Heart left ventricle (tissue), 13 donors: ENCODE measurements around the gene BEAN1.

Source experiments
- POLR2A ChIP-seq, 2 donors: fragments of 450-650 bp; IDR thresholded peaks; one replicate each; pipeline ENCODE4 v1.6.1; 2017; ENCODE audit warnings: antibody characterized with exemption in 2 of 2, mild to moderate bottlenecking in 2 of 2, moderate library complexity in 2 of 2
- TF ChIP-seq, protein P1 (sequence below), 12 donors: fragments of 200-600 bp; sonication (generic) in 4 of 12; IDR thresholded peaks; one replicate each; pipeline versions ENCODE4 v1.5.0 to v1.8.0; 2018 to 2022; ENCODE audit warnings: antibody characterized with exemption in 12 of 12, mild to moderate bottlenecking in 5 of 12
- donor health status: ischemic (EF 13 %, LVEDD 7.1; RV severe dilation, severe dysfunction).
- donor health status: DM: no; HTN: yes; CAD: no.
- donor health status: DM: no; HTN: no; CAD: no.
- donor health status: ischemic (EF 25% LVEDD 6.9; RV normal size, moderate dysfunction).
- donor health status: ischemic (EF 25% LVEDD 5.7; RV mildly dilated, moderate dysfunction).
- donor health status: ischemic (EF 35%, LVEDD 5.7; RV mildly dilated, moderate dysfunction).
- donor health status: nonischemic (EF 11% LVEDD 7.7; RV severe dilation, severe dysfunction).
- donor health status: DM: yes; HTN: yes; CAD: no.
- donor health status: PGD.
- donor health status: ischemic (EF 29% LVEDD 5.4; RV normal size, mild dysfunction).
- donor health status: nonischemic (EF 23%, LVEDD 6.1; RV moderate dilation, normal function).

GRCh38 chr16:66455970-66456369 lies 28.9 kb downstream of the BEAN1 start:
- TF ChIP-seq, protein P1, sequence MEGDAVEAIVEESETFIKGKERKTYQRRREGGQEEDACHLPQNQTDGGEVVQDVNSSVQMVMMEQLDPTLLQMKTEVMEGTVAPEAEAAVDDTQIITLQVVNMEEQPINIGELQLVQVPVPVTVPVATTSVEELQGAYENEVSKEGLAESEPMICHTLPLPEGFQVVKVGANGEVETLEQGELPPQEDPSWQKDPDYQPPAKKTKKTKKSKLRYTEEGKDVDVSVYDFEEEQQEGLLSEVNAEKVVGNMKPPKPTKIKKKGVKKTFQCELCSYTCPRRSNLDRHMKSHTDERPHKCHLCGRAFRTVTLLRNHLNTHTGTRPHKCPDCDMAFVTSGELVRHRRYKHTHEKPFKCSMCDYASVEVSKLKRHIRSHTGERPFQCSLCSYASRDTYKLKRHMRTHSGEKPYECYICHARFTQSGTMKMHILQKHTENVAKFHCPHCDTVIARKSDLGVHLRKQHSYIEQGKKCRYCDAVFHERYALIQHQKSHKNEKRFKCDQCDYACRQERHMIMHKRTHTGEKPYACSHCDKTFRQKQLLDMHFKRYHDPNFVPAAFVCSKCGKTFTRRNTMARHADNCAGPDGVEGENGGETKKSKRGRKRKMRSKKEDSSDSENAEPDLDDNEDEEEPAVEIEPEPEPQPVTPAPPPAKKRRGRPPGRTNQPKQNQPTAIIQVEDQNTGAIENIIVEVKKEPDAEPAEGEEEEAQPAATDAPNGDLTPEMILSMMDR (IDR thresholded peaks at IDR 0.05), result no peak
- no peak for TF ChIP-seq POLR2A (IDR thresholded peaks at IDR 0.05)
